GM12878 (cell line): ENCODE data around the gene TANC1. TPM values are rescaled to one million over a fixed set of nuclear protein-coding genes. Genes with fewer than 3 reads are reported as not detected.

Experiments used
- ATAC-seq: fragments of 200-7000 bp; cut with Tn5 transposase; 3 replicates; pipeline ENCODE4 v1.9.1; 2020; ENCODE audit warnings: mild to moderate bottlenecking, moderate library complexity
- BruUV-seq: library from RNA; stranded (reverse); fragments of 400-500 nt; replicated peaks from 2 replicates; lab custom pipeline; 2021; lab: Mats Ljungman, UMichigan
- CTCF ChIA-PET: fragments of 300-600 bp; sonication (Branson Sonifier 250); formaldehyde crosslinking; extraction: SDS; loops from one replicate; lab custom pipeline; 2021; ENCODE audit warnings: inconsistent platforms; lab: Yijun Ruan, JAX
- POLR2A ChIA-PET: fragments of 350-600 bp; formaldehyde crosslinking; extraction: SDS; loops from one replicate; lab custom pipeline; 2021; ENCODE audit warnings: inconsistent platforms; lab: Charles Lee
- RAD21 ChIA-PET: fragments of 300-600 bp; sonication (Branson Sonifier 250); formaldehyde crosslinking; loops from one replicate; lab custom pipeline; 2023; ENCODE audit warnings: antibody characterized with exemption; ENCODE audit not compliant: unreplicated experiment; lab: Charles Lee
- SMC1A ChIA-PET: fragments of 300-600 bp; sonication (Branson Sonifier 250); formaldehyde crosslinking; loops from one replicate; lab custom pipeline; 2023; ENCODE audit not compliant: unreplicated experiment, uncharacterized antibody; lab: Charles Lee
- DNase-seq: peaks from one replicate; pipeline ENCODE4 v3.0.0-alpha.2; 2011; ENCODE audit warnings: low read depth, low spot score
- FAIRE-seq: peaks from 3 replicates; lab custom pipeline; 2011; peaks lifted over from hg19 to GRCh38; lab: Jason Lieb, UNC
- H2AFZ ChIP-seq: 2 replicates; pipeline ENCODE4 v1.6.0; 2011; ENCODE audit warnings: low read depth, low read length, control low read depth; ENCODE audit not compliant: control insufficient read depth
- H3K27ac ChIP-seq: 2 replicates; pipeline ENCODE4 v1.5.1; 2011; ENCODE audit warnings: control low read depth; ENCODE audit not compliant: control insufficient read depth, insufficient read depth
- H3K27me3 ChIP-seq, 2 experiments: replicated peaks in 1 of 2; 2 replicates each; pipeline versions ENCODE4 v1.6.0 to v1.6.1; 2011; ENCODE audit warnings: low read length in 1 of 2; ENCODE audit not compliant: control insufficient read depth in 2 of 2, insufficient read depth in 2 of 2
- H3K36me3 ChIP-seq, 2 experiments: 2 replicates each; pipeline ENCODE4 v1.5.1; 2011; ENCODE audit warnings: low read length in 1 of 2; ENCODE audit not compliant: control insufficient read depth in 2 of 2, insufficient read depth in 2 of 2
- H3K4me1 ChIP-seq: 2 replicates; pipeline ENCODE4 v1.6.1; 2011; ENCODE audit warnings: mild to moderate bottlenecking, low read length, moderate library complexity, mixed read lengths; ENCODE audit not compliant: control insufficient read depth, insufficient read depth
- H3K4me2 ChIP-seq: 2 replicates; pipeline ENCODE4 v1.6.0; 2011; ENCODE audit warnings: control low read depth; ENCODE audit not compliant: control insufficient read depth, insufficient read depth
- H3K4me3 ChIP-seq: fragments of 200-600 bp; sonication (generic); 2 replicates; pipeline ENCODE4 v1.5.1; 2016
- H3K79me2 ChIP-seq: 2 replicates; pipeline ENCODE4 v1.6.0; 2011; ENCODE audit warnings: low read length; ENCODE audit not compliant: control insufficient read depth, insufficient read depth
- H3K9ac ChIP-seq: 2 replicates; pipeline ENCODE4 v1.8.0; 2011; ENCODE audit warnings: low read length, control low read depth, mixed read lengths; ENCODE audit not compliant: control insufficient read depth, insufficient read depth
- H3K9me3 ChIP-seq: replicated peaks from 3 replicates; pipeline ENCODE4 v1.5.1; 2011; ENCODE audit warnings: mild to moderate bottlenecking, low read length; ENCODE audit not compliant: control insufficient read depth, insufficient read depth
- H4K20me1 ChIP-seq: 2 replicates; pipeline ENCODE4 v1.6.0; 2011; ENCODE audit not compliant: control insufficient read depth, insufficient read depth
- BRCA1 ChIP-seq: IDR thresholded peaks from 2 replicates; pipeline ENCODE4 v1.6.1; 2011; ENCODE audit warnings: low read depth, low read length, improper control_type of control experiment
- CBX5 ChIP-seq: sonication (generic); IDR thresholded peaks from 2 replicates; pipeline ENCODE4 v1.6.1; 2016; ENCODE audit warnings: low read depth, moderate library complexity, mild to moderate bottlenecking, inconsistent platforms
- CREB1 ChIP-seq: IDR thresholded peaks from 2 replicates; pipeline ENCODE4 v1.6.1; 2012; ENCODE audit warnings: low read depth, mild to moderate bottlenecking, inconsistent platforms
- EED ChIP-seq: sonication (generic); IDR thresholded peaks from 2 replicates; pipeline ENCODE4 v1.6.1; 2016; ENCODE audit warnings: antibody characterized with exemption, low read depth
- JUND ChIP-seq: IDR thresholded peaks from 2 replicates; pipeline ENCODE4 v1.6.1; 2012; ENCODE audit warnings: low read depth, mild to moderate bottlenecking, low read length, improper control_type of control experiment, moderate library complexity
- MAX ChIP-seq: IDR thresholded peaks from 2 replicates; pipeline ENCODE4 v1.6.1; 2012; ENCODE audit warnings: low read depth, low read length, improper control_type of control experiment
- POLR2A ChIP-seq: IDR thresholded peaks from 2 replicates; pipeline ENCODE4 v1.6.1; 2011; ENCODE audit warnings: low read depth, mild to moderate bottlenecking, low read length
- RAD51 ChIP-seq: fragments of 450-650 bp; IDR thresholded peaks from 2 replicates; pipeline ENCODE4 v1.6.1; 2016; ENCODE audit warnings: moderate library complexity, mild to moderate bottlenecking, inconsistent platforms
- ZBTB4 ChIP-seq: fragments of 450-650 bp; formaldehyde crosslinking; IDR thresholded peaks from 2 replicates; pipeline ENCODE4 v1.4.0; 2022; ENCODE audit warnings: mild to moderate bottlenecking, moderate library complexity
- ZNF622 ChIP-seq: fragments of 450-650 bp; IDR thresholded peaks from 2 replicates; pipeline ENCODE4 v1.6.1; 2017; ENCODE audit warnings: mild to moderate bottlenecking, inconsistent platforms
- WGBS: methylation state at CpG from one replicate; pipeline ENCODE4 v1.1.6; 2016; ENCODE audit warnings: low lambda C conversion rate; ENCODE audit not compliant: insufficient replicate concordance, insufficient coverage; ENCODE audit errors: missing lambda C conversion rate; 5-methylcytosine and 5-hydroxymethylcytosine counted together
- in situ Hi-C: fragments of 300-500 bp; cut with MboI; formaldehyde crosslinking; loops from 9 replicates; pipeline ENCODE4 v1.14.3; 2018; ENCODE audit warnings: mixed read lengths
- intact Hi-C: fragments of 100-400 bp; cut with micrococcal nuclease; formaldehyde crosslinking; loops from one replicate; pipeline ENCODE4 v1.14.2; 2022; ENCODE audit not compliant: unreplicated experiment
- polyA plus RNA-seq, 11 experiments: library from polyadenylated mRNA; depleted of rRNA in 4 of 11; unstranded in 6 of 11; stranded (reverse) in 5 of 11; fragments of >200 nt; fragmentation: Nextera tagmentation in 4 of 11; fragmentation: Illumina TruSeq in 1 of 11; extraction: Ambion mirVana in 4 of 11; extraction: Trizol in 1 of 11; gene quantifications; 1 replicate in 1 of 11; 2 replicates in 10 of 11; pipeline versions ENCODE4 v1.2.1 to v1.2.3, GENCODE V29; 2011 to 2016; ENCODE audit warnings: inconsistent platforms in 2 of 11, missing spikeins in 2 of 11, low read depth in 1 of 11
- total RNA-seq, 4 experiments: library from RNA; depleted of rRNA in 3 of 4; stranded (reverse); fragments of >200 nt in 3 of 4; fragmentation: Illumina TruSeq in 1 of 4; extraction: Trizol in 1 of 4; gene quantifications; 2 replicates each; pipeline versions ENCODE4 v1.2.1 to v1.2.3, GENCODE V29; 2013 to 2021
- TF ChIP-seq, protein P1 (sequence below): IDR thresholded peaks from 2 replicates; pipeline ENCODE4 v1.6.1; 2012; ENCODE audit warnings: low read depth, low read length, improper control_type of control experiment

The TANC1 gene
- total and polyA plus RNA-seq, 10 of the 15 experiments (the other 5 are each of a cell fraction or from before 2014, with no cell fraction given), result 0.05 to 5.0 (median 0.34) TPM

- no peak for DNase-seq
- in situ Hi-C loops, result no loop called here
- intact Hi-C loops, result no loop called here
- POLR2A ChIA-PET, result no interaction called here
- Histone ChIP-seq H3K4me1 (no peaks in the 10 kb centered on the region), H3K27me3 (no peaks in the 10 kb centered on the region), H4K20me1 (no peaks in the 10 kb centered on the region), H3K9me3 (no peaks in the 10 kb centered on the region; the same call in 2 of the 3 replicates), H3K9ac (no peak overlapping the region), H3K79me2 (no peaks in the 10 kb centered on the region; the same call in 1 of the 2 replicates), H3K4me3 (no peak overlapping the region), H3K4me2 (no peak overlapping the region), H2AFZ (no peak overlapping the region), H3K27ac (no peak overlapping the region), H3K36me3 (no peaks in the 10 kb centered on the region)
- BruUV-seq, result no TSS peak
- TF ChIP-seq CBX5, result no peak
- no peak for TF ChIP-seq EED
- TF ChIP-seq, protein P1, sequence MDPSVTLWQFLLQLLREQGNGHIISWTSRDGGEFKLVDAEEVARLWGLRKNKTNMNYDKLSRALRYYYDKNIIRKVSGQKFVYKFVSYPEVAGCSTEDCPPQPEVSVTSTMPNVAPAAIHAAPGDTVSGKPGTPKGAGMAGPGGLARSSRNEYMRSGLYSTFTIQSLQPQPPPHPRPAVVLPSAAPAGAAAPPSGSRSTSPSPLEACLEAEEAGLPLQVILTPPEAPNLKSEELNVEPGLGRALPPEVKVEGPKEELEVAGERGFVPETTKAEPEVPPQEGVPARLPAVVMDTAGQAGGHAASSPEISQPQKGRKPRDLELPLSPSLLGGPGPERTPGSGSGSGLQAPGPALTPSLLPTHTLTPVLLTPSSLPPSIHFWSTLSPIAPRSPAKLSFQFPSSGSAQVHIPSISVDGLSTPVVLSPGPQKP, result no peak
- TF ChIP-seq JUND, result no peak
- no peak for TF ChIP-seq BRCA1
- no peak for TF ChIP-seq MAX
- no peak for TF ChIP-seq RAD51
- TF ChIP-seq ZNF622, result no peak
- no peak for TF ChIP-seq CREB1
- TF ChIP-seq ZBTB4 (CRISPR knock-in tag), result no peak
- TF ChIP-seq POLR2A, result no peak
- CTCF ChIA-PET, result interaction anchor here (0.7 kb wide), 1 partner anchor 1997 kb away, joined by 5 read pairs; no protein-coding TSS in a partner anchor
- no peak for ATAC-seq
- no peak for FAIRE-seq
- RAD21 ChIA-PET, result no interaction called here
- SMC1A ChIA-PET, result no interaction called here
- 100% methylated on average over 1 of the region's 1 CpG for WGBS
These were observed 296.7 kb downstream of the TANC1 start for GRCh38 chr2:159265171-159265576.
